Measurements from ENCODE around the gene DNAH14. TPM values are rescaled to one million over a fixed set of nuclear protein-coding genes. Genes with fewer than 3 reads are reported as not detected.

DNAH14 gene
- polyA plus RNA-seq, 1 donor (not counting 4 experiments of a cell fraction or from before 2014, with no cell fraction given), result 6.4 TPM

- H3K4me3 ChIP-seq (ENCODE audit: control insufficient read depth in 2 of 3, extremely low read depth in 1 of 3, insufficient read depth in 2 of 3, low read depth in 1 of 3, low read length in 3 of 3), result no peak overlapping the region
- H3K4me1 ChIP-seq (ENCODE audit: control insufficient read depth, extremely low read depth, insufficient read depth, low read length), result peaks cover 28% of the 10 kb centered on the region
- H2AFZ ChIP-seq (ENCODE audit: control insufficient read depth, low read length), result peak overlapping the region; percentile 45
- no peaks in the 10 kb centered on the region for H3K9me1 ChIP-seq (ENCODE audit: control insufficient read depth, extremely low read depth, insufficient read depth, low read length)
- H3K36me3 ChIP-seq (ENCODE audit: control insufficient read depth in 2 of 2, extremely low read depth in 1 of 2, insufficient read depth in 2 of 2, low read length in 2 of 2), result no peaks in the 10 kb centered on the region
- FAIRE-seq (no peak), DNase-seq (ENCODE audit: low read depth, low spot score) (no peak)
- no peak overlapping the region for H3K9ac ChIP-seq (ENCODE audit: control insufficient read depth, extremely low read depth, insufficient read depth, low read length)
- H3K4me2 ChIP-seq (ENCODE audit: control insufficient read depth, extremely low read depth, insufficient read depth, low read depth, low read length), result no peak overlapping the region
- no peaks in the 10 kb centered on the region for H3K27me3 ChIP-seq (ENCODE audit: control insufficient read depth, extremely low read depth, insufficient read depth, low read length)
- no peaks in the 10 kb centered on the region for H3K79me2 ChIP-seq (ENCODE audit: control insufficient read depth, insufficient read depth, low read length)
- no peaks in the 10 kb centered on the region for H3K9me3 ChIP-seq (ENCODE audit: control insufficient read depth, low read depth, low read length)
- H4K20me1 ChIP-seq (ENCODE audit: control insufficient read depth, extremely low read depth, insufficient read depth, low read length), result no peaks in the 10 kb centered on the region
- H3K27ac ChIP-seq (ENCODE audit: control insufficient read depth, insufficient read depth, low read length), result no peak overlapping the region
- TF ChIP-seq CTCF (optimal IDR thresholded peaks at IDR 0.05 in 1 of 3, IDR thresholded peaks at IDR 0.05 in 1 of 3, conservative IDR thresholded peaks at IDR 0.05 in 1 of 3; ENCODE audit: extremely low read depth in 1 of 3, insufficient read depth in 2 of 3, low read length in 3 of 3), result no peak
- TF ChIP-seq EZH2 (IDR thresholded peaks at IDR 0.05; ENCODE audit: low read length), result no peak
- dilution Hi-C loops (cut with MboI; ENCODE audit: extremely low pct_ligation_motif_present, low sequenced_read_pairs), result no loop called here
Observed at GRCh38 chr1:225350872-225351271, 421.4 kb downstream of the DNAH14 start.

GRCh38 chr1:225354906-225355305 lies 425.4 kb downstream of the DNAH14 start:
- Histone ChIP-seq H3K9me1 (ENCODE audit: control insufficient read depth, extremely low read depth, insufficient read depth, low read length) (no peaks in the 10 kb centered on the region), H3K4me2 (ENCODE audit: control insufficient read depth, extremely low read depth, insufficient read depth, low read depth, low read length) (no peak overlapping the region), H3K79me2 (ENCODE audit: control insufficient read depth, insufficient read depth, low read length) (no peaks in the 10 kb centered on the region), H3K9ac (ENCODE audit: control insufficient read depth, extremely low read depth, insufficient read depth, low read length) (no peak overlapping the region), H3K27ac (ENCODE audit: control insufficient read depth, insufficient read depth, low read length) (no peak overlapping the region), H2AFZ (ENCODE audit: control insufficient read depth, low read length) (no peak overlapping the region), H3K4me3 (ENCODE audit: control insufficient read depth in 2 of 3, extremely low read depth in 1 of 3, insufficient read depth in 2 of 3, low read depth in 1 of 3, low read length in 3 of 3) (no peak overlapping the region), H3K27me3 (ENCODE audit: control insufficient read depth, extremely low read depth, insufficient read depth, low read length) (no peaks in the 10 kb centered on the region), H3K36me3 (ENCODE audit: control insufficient read depth in 2 of 2, extremely low read depth in 1 of 2, insufficient read depth in 2 of 2, low read length in 2 of 2) (no peaks in the 10 kb centered on the region), H3K4me1 (ENCODE audit: control insufficient read depth, extremely low read depth, insufficient read depth, low read length) (peaks cover 10% of the 10 kb centered on the region), H3K9me3 (ENCODE audit: control insufficient read depth, low read depth, low read length) (no peaks in the 10 kb centered on the region), H4K20me1 (ENCODE audit: control insufficient read depth, extremely low read depth, insufficient read depth, low read length) (no peaks in the 10 kb centered on the region)
- no peak for DNase-seq (ENCODE audit: low read depth, low spot score)
- FAIRE-seq, result no peak
- no peak for TF ChIP-seq CTCF (optimal IDR thresholded peaks at IDR 0.05 in 1 of 3, IDR thresholded peaks at IDR 0.05 in 1 of 3, conservative IDR thresholded peaks at IDR 0.05 in 1 of 3; ENCODE audit: extremely low read depth in 1 of 3, insufficient read depth in 2 of 3, low read length in 3 of 3)
- no peak for TF ChIP-seq EZH2 (IDR thresholded peaks at IDR 0.05; ENCODE audit: low read length)
- dilution Hi-C loops (cut with MboI; ENCODE audit: extremely low pct_ligation_motif_present, low sequenced_read_pairs), result no loop called here
